PFSK-1 (cell line): ENCODE measurements around the gene NCF2. TPM values are rescaled to one million over a fixed set of nuclear protein-coding genes. Genes with fewer than 3 reads are reported as not detected.

Experiments
- FOXP2 ChIP-seq: optimal IDR thresholded peaks from 2 replicates; pipeline ENCODE3; 2011; ENCODE audit warnings: borderline replicate concordance, control low read depth, inconsistent platforms; ENCODE audit not compliant: insufficient read depth; ENCODE audit errors: extremely low read length, extremely low read depth
- POLR2AphosphoS5 ChIP-seq: IDR thresholded peaks from 2 replicates; pipeline ENCODE4 v1.6.1; 2012; ENCODE audit warnings: low read depth, mild to moderate bottlenecking, control low read depth, low read length, moderate library complexity
- SIN3A ChIP-seq: IDR thresholded peaks from 2 replicates; pipeline ENCODE4 v1.6.1; 2012; ENCODE audit warnings: mild to moderate bottlenecking, low read length, moderate library complexity, borderline replicate concordance; ENCODE audit not compliant: insufficient read depth
- TAF1 ChIP-seq: IDR thresholded peaks from 2 replicates; pipeline ENCODE4 v1.6.1; 2012; ENCODE audit warnings: low read length, control low read depth, borderline replicate concordance; ENCODE audit not compliant: insufficient read depth
- polyA plus RNA-seq: library from polyadenylated mRNA; unstranded; fragments of >200 nt; gene quantifications from one replicate; pipeline ENCODE4 v1.2.1, GENCODE V29; 2012; ENCODE audit warnings: low read depth, missing spikeins; ENCODE audit not compliant: insufficient read length
- TF ChIP-seq, protein P1 (sequence below), 2 experiments: IDR thresholded peaks; 2 replicates each; pipeline versions ENCODE4 v1.6.1 to v1.8.0; 2011 to 2012; ENCODE audit warnings: low read depth in 2 of 2, low read length in 2 of 2, control low read depth in 1 of 2, inconsistent platforms in 1 of 2, mild to moderate bottlenecking in 1 of 2, moderate library complexity in 1 of 2; ENCODE audit not compliant: insufficient read depth in 1 of 2

NCF2 gene, protein sequence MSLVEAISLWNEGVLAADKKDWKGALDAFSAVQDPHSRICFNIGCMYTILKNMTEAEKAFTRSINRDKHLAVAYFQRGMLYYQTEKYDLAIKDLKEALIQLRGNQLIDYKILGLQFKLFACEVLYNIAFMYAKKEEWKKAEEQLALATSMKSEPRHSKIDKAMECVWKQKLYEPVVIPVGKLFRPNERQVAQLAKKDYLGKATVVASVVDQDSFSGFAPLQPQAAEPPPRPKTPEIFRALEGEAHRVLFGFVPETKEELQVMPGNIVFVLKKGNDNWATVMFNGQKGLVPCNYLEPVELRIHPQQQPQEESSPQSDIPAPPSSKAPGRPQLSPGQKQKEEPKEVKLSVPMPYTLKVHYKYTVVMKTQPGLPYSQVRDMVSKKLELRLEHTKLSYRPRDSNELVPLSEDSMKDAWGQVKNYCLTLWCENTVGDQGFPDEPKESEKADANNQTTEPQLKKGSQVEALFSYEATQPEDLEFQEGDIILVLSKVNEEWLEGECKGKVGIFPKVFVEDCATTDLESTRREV
- polyA plus RNA-seq, result not detected

DNA sequence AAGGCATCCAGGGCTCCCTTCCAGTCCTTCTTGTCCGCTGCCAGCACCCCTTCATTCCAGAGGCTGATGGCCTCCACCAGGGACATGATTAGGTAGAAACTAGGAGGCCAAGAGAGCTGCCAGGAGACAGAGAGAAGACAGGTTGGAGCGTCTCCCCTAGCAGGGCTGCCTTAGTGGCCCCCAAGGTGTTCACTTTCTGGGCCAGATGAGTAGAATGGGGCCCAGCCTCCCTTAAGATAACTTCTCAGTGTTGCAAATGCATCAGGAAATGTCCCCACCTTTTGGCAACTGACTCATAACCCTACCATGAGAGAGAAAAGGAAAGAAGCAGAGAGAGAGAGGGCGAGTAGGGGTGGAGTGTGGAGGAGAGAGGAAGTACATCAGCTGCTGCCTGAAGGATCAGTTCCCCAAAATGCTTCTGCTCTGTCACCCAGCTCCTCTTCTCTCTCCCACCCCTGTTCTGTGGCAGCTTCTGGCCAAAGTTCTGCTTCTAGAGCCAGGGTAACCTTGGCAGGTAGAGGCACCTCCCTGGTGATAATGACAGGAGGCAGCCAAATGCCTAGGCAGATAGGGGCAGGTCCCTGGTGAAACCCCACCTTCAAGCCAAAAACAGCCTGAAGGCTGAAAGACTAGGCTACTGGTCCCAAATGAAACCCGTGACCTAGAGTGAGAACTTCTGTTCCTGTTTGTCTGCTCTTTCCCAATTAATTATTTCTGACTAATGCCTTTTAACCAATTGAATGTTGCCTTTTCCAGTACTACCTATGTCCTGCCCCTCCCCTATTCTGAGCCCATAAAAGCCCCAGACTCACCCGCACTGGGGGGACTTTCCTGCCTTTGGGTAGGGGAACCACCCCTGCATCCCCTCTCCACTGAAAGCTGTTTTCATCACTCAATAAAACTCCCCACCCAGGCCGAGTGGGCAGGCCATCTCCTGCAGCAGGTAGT is at the start of gene NCF2:
NCF2 (minus strand) TSS at position 216 of the 948 bp plus-strand sequence; CDS start at position 86, 130 bp downstream.
- TF ChIP-seq POLR2AphosphoS5 (no peak), TAF1 (no peak), FOXP2 (no peak), SIN3A (no peak)
- TF ChIP-seq, protein P1, sequence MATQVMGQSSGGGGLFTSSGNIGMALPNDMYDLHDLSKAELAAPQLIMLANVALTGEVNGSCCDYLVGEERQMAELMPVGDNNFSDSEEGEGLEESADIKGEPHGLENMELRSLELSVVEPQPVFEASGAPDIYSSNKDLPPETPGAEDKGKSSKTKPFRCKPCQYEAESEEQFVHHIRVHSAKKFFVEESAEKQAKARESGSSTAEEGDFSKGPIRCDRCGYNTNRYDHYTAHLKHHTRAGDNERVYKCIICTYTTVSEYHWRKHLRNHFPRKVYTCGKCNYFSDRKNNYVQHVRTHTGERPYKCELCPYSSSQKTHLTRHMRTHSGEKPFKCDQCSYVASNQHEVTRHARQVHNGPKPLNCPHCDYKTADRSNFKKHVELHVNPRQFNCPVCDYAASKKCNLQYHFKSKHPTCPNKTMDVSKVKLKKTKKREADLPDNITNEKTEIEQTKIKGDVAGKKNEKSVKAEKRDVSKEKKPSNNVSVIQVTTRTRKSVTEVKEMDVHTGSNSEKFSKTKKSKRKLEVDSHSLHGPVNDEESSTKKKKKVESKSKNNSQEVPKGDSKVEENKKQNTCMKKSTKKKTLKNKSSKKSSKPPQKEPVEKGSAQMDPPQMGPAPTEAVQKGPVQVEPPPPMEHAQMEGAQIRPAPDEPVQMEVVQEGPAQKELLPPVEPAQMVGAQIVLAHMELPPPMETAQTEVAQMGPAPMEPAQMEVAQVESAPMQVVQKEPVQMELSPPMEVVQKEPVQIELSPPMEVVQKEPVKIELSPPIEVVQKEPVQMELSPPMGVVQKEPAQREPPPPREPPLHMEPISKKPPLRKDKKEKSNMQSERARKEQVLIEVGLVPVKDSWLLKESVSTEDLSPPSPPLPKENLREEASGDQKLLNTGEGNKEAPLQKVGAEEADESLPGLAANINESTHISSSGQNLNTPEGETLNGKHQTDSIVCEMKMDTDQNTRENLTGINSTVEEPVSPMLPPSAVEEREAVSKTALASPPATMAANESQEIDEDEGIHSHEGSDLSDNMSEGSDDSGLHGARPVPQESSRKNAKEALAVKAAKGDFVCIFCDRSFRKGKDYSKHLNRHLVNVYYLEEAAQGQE (IDR thresholded peaks at IDR 0.05; ENCODE audit: insufficient read depth in 1 of 2, low read depth in 2 of 2, low read length in 2 of 2), result no peak

DNA sequence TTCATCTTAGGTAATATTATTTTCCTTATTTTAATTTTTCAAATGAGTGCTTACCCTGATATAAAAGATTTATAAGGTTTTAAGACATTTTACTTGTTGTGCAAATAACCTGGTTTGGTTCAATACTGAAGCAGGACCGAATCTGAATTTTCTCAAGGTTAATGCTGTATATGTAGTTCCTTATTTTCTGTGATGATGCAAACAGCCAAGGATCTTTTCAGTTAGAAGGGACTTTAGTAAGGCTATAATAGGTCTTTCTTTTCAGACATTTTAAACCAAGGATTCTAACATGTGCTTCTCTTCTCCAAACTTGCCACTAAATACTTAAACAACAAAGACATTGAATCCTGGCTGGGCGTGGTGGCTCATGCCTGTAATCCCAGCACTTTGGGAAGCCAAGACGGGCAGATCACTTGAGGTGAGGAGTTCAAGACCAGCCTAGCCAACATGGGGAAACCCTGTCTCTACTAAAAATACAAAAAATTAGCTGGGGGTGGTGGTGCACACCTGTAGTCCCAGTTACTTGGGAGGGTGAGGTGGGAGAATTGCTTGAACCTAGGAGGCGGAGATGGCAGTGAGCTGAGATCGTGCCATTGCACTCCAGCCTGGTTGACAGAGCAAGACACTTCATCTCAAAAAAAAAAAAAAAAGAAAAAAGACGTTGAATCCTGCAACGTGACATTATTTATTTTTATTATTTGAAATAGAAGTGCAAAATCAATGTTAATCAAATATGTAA is 48.6 kb upstream of the NCF2 start:
- TF ChIP-seq POLR2AphosphoS5, result no peak
- no peak for TF ChIP-seq TAF1
- no peak for TF ChIP-seq SIN3A
- no peak for TF ChIP-seq FOXP2
- TF ChIP-seq, protein P1 (IDR thresholded peaks at IDR 0.05; ENCODE audit: insufficient read depth in 1 of 2, low read depth in 2 of 2, low read length in 2 of 2), result no peak

DNA sequence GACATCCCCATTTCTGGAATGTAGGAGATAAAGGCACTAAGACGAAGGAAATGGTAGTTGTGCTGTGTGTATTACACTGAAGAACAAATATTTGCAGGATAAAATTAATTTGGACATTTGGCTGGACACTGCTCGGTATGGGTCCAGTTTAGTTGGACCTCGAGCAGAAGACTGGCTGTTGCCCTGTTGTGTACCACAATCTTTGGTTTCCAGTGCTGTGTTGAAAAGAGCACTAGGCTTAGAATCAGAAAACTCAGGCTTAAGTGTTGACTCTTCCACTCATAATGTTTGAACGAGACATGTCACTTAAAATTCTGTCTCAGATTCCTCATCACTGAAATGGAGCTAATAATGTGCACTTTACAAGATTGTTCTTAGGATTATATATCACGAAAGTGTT is 46.5 kb upstream of the NCF2 start:
- TF ChIP-seq SIN3A, result no peak
- TF ChIP-seq FOXP2, result no peak
- no peak for TF ChIP-seq POLR2AphosphoS5
- no peak for TF ChIP-seq TAF1
- TF ChIP-seq, protein P1 (IDR thresholded peaks at IDR 0.05; ENCODE audit: insufficient read depth in 1 of 2, low read depth in 2 of 2, low read length in 2 of 2), result no peak

DNA sequence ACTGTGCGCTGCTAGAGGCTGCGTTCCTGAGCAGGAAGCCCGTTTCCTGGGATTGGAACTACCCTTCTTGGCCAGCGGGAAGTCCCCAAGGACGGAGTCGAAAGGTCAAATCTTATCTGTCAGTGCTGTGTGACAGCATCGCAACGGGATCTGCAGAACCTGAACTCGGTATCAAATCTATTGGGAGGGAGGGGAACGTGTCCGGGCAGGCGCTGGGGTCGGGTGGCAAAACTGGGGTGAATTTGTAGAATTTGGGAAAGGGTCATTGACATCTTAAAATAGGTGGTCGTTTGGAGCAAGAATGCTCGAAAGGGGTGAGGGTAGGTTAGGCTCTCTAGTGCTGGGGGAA is 46.0 kb upstream of the NCF2 start:
- TF ChIP-seq SIN3A, result no peak
- no peak for TF ChIP-seq FOXP2
- no peak for TF ChIP-seq TAF1
- TF ChIP-seq, protein P1 (IDR thresholded peaks at IDR 0.05; ENCODE audit: insufficient read depth in 1 of 2, low read depth in 2 of 2, low read length in 2 of 2), result no peak
- no peak for TF ChIP-seq POLR2AphosphoS5
